Colon (tissue), 2 donors: ENCODE results near the gene LAPTM5.
"Not testable (repeated sequence)": the region's sequence is repeated elsewhere in the genome, so short reads cannot be mapped to it uniquely, and the experiment has no call there.

Source experiments
- FAIRE-seq: peaks from 2 replicates; lab custom pipeline; 2012; peaks lifted over from hg19 to GRCh38; lab: Jason Lieb, UNC
- donor health status: control.
- donor health status: control.

Gene LAPTM5

GRCh38 chr1:30757352-30758120 lies at the start of gene LAPTM5:
TSS of gene LAPTM5 (minus strand) at chr1:30757774. CDS start at chr1:30757745, 29 bp downstream.
- no peak for FAIRE-seq

- no peak for FAIRE-seq
These were observed 49.1 kb upstream of the LAPTM5 start for GRCh38 chr1:30806381-30807317.

GRCh38 chr1:30805304-30806003 lies 47.9 kb upstream of the LAPTM5 start:
- FAIRE-seq = no peak

- FAIRE-seq = no peak
These were observed 47.2 kb upstream of the LAPTM5 start for GRCh38 chr1:30804822-30805221.

- FAIRE-seq = no peak
These were observed 46.8 kb upstream of the LAPTM5 start for GRCh38 chr1:30804352-30804751.

GRCh38 chr1:30803562-30803961 lies 46.0 kb upstream of the LAPTM5 start:
- FAIRE-seq = no peak

GRCh38 chr1:30801771-30802198 lies 44.2 kb upstream of the LAPTM5 start:
- no peak for FAIRE-seq

GRCh38 chr1:30799233-30799511 lies 41.6 kb upstream of the LAPTM5 start:
- FAIRE-seq = no peak

- no peak for FAIRE-seq
These were observed 41.0 kb upstream of the LAPTM5 start for GRCh38 chr1:30798389-30799232.

GRCh38 chr1:30795026-30795425 lies 37.5 kb upstream of the LAPTM5 start:
- FAIRE-seq = no peak

GRCh38 chr1:30794260-30794659 lies 36.7 kb upstream of the LAPTM5 start:
- no peak for FAIRE-seq

- no peak for FAIRE-seq
These were observed 35.6 kb upstream of the LAPTM5 start for GRCh38 chr1:30793209-30793608.

- no peak for FAIRE-seq
These were observed 34.3 kb upstream of the LAPTM5 start for GRCh38 chr1:30791868-30792267.

- no peak for FAIRE-seq
These were observed 33.5 kb upstream of the LAPTM5 start for GRCh38 chr1:30790850-30791778.

- FAIRE-seq = not testable (repeated sequence)
These were observed 32.6 kb upstream of the LAPTM5 start for GRCh38 chr1:30790256-30790525.

- no peak for FAIRE-seq
These were observed 32.0 kb upstream of the LAPTM5 start for GRCh38 chr1:30789388-30790255.

GRCh38 chr1:30788580-30789387 lies 31.2 kb upstream of the LAPTM5 start:
- FAIRE-seq = no peak

- FAIRE-seq = no peak
These were observed 30.4 kb upstream of the LAPTM5 start for GRCh38 chr1:30787856-30788495.

GRCh38 chr1:30787266-30787665 lies 29.7 kb upstream of the LAPTM5 start:
- FAIRE-seq = no peak
